Retinal pigment epithelial cell (primary cell): Measurements from ENCODE around the gene GLDN.

Experiments used
- DNase-seq: peaks from one replicate; pipeline ENCODE4 v3.0.0-alpha.2; 2010; ENCODE audit warnings: low read depth
- H3K4me3 ChIP-seq: 2 replicates; pipeline ENCODE4 v1.5.1; 2011; ENCODE audit warnings: mild to moderate bottlenecking, low read length, control low read depth, moderate library complexity
- CTCF ChIP-seq: conservative IDR thresholded peaks from 2 replicates; pipeline ENCODE4 v1.5.1; 2011; ENCODE audit warnings: low read depth, low read length, control low read depth, inconsistent platforms

GLDN gene

GRCh38 chr15:51355096-51355495, 13.6 kb downstream of the GLDN start:
- H3K4me3 ChIP-seq = no peak overlapping the region
- no peak for DNase-seq
- TF ChIP-seq CTCF = no peak

- no peak for TF ChIP-seq CTCF
- no peak overlapping the region for H3K4me3 ChIP-seq
- DNase-seq = no peak
These were observed 14.7 kb downstream of the GLDN start for GRCh38 chr15:51356147-51356546.

GRCh38 chr15:51356983-51357382, 15.5 kb downstream of the GLDN start:
- DNase-seq = no peak
- no peak for TF ChIP-seq CTCF

GRCh38 chr15:51359981-51360380, 18.5 kb downstream of the GLDN start:
- no peak for TF ChIP-seq CTCF
- DNase-seq = no peak
- no peak overlapping the region for H3K4me3 ChIP-seq

More at GRCh38 chr15:51356983-51357382, 15.5 kb downstream of the GLDN start:
- H3K4me3 ChIP-seq = no peak overlapping the region

GRCh38 chr15:51363383-51363782, 21.9 kb downstream of the GLDN start:
- no peak overlapping the region for H3K4me3 ChIP-seq
- no peak for TF ChIP-seq CTCF
- DNase-seq = no peak

- no peak for TF ChIP-seq CTCF
- no peak overlapping the region for H3K4me3 ChIP-seq
These were observed 24.0 kb downstream of the GLDN start for GRCh38 chr15:51365417-51365816.

GRCh38 chr15:51366071-51366470, 24.6 kb downstream of the GLDN start:
- DNase-seq = no peak
- no peak overlapping the region for H3K4me3 ChIP-seq
- no peak for TF ChIP-seq CTCF

More at GRCh38 chr15:51365417-51365816, 24.0 kb downstream of the GLDN start:
- DNase-seq = no peak
